HEK293 (cell line): ENCODE measurements around the gene PKD2.
"Not testable (repeated sequence)": the region's sequence is repeated elsewhere in the genome, so short reads cannot be mapped to it uniquely, and the experiment has no call there.

Experiments used
- CTCF ChIA-PET: fragments of 350-600 bp; formaldehyde crosslinking; extraction: SDS; loops from one replicate; lab custom pipeline; 2021; ENCODE audit warnings: antibody characterized with exemption; lab: Yijun Ruan, JAX
- POLR2A ChIA-PET: fragments of 300-600 bp; formaldehyde crosslinking; extraction: SDS; loops from one replicate; lab custom pipeline; 2020; ENCODE audit warnings: antibody characterized with exemption, inconsistent platforms; lab: Yijun Ruan, JAX
- H3K27ac ChIP-seq: fragments of 200-500 bp; sonication (Bioruptor generic); 2 replicates; pipeline ENCODE4 v1.5.1; 2014; ENCODE audit warnings: low read depth, low read length, control low read depth, inconsistent platforms; ENCODE audit errors: extremely low read depth
- H3K36me3 ChIP-seq, 2 experiments: fragments of 200-500 bp in 1 of 2; sonication (Bioruptor generic) in 1 of 2; 1 replicate in 1 of 2; 2 replicates in 1 of 2; pipeline ENCODE4 v1.5.1; 2014 to 2017; ENCODE audit warnings: inconsistent platforms in 2 of 2, low read length in 2 of 2; ENCODE audit not compliant: control insufficient read depth in 2 of 2, insufficient read depth in 1 of 2
- H3K4me1 ChIP-seq: fragments of 200-500 bp; sonication (Bioruptor generic); 2 replicates; pipeline ENCODE4 v1.5.1; 2014; ENCODE audit warnings: mild to moderate bottlenecking, low read length, inconsistent platforms; ENCODE audit not compliant: control insufficient read depth, insufficient read depth
- H3K4me3 ChIP-seq: 2 replicates; pipeline ENCODE4 v1.5.1; 2011; ENCODE audit warnings: low read depth, mild to moderate bottlenecking, control low read depth, low read length, moderate library complexity
- H3K9me3 ChIP-seq: fragments of 200-500 bp; sonication (Bioruptor generic); 2 replicates; pipeline ENCODE4 v1.5.1; 2014; ENCODE audit warnings: low read depth, low read length, inconsistent platforms; ENCODE audit not compliant: control insufficient read depth, insufficient read depth
- INSM2 ChIP-seq: fragments of 450-650 bp; formaldehyde crosslinking; IDR thresholded peaks from 2 replicates; pipeline ENCODE4 v1.5.1; 2016; ENCODE audit warnings: missing biosample characterization, missing genetic modification characterization
- YY1 ChIP-seq: fragments of 450-650 bp; formaldehyde crosslinking; IDR thresholded peaks from 2 replicates; pipeline ENCODE4 v1.5.1; 2018; ENCODE audit warnings: missing biosample characterization, missing genetic modification characterization
- ZBTB17 ChIP-seq: fragments of 450-650 bp; formaldehyde crosslinking; IDR thresholded peaks from 2 replicates; pipeline ENCODE4 v1.5.1; 2016; ENCODE audit warnings: missing biosample characterization, missing genetic modification characterization
- ZNF239 ChIP-seq: fragments of 450-650 bp; formaldehyde crosslinking; IDR thresholded peaks from 2 replicates; pipeline ENCODE4 v1.5.1; 2016; ENCODE audit warnings: missing biosample characterization, missing genetic modification characterization
- ZNF24 ChIP-seq: fragments of 450-650 bp; formaldehyde crosslinking; IDR thresholded peaks from 2 replicates; pipeline ENCODE4 v1.5.1; 2016; ENCODE audit warnings: missing biosample characterization, missing genetic modification characterization
- ZNF311 ChIP-seq: fragments of 450-650 bp; formaldehyde crosslinking; IDR thresholded peaks from 2 replicates; pipeline ENCODE4 v1.5.1; 2017; ENCODE audit warnings: missing biosample characterization, missing genetic modification characterization, borderline replicate concordance
- ZNF354C ChIP-seq: fragments of 450-650 bp; formaldehyde crosslinking; IDR thresholded peaks from 2 replicates; pipeline ENCODE4 v1.5.1; 2016; ENCODE audit warnings: missing biosample characterization, missing genetic modification characterization, low read depth, borderline replicate concordance
- ZNF433 ChIP-seq: fragments of 450-650 bp; formaldehyde crosslinking; IDR thresholded peaks from 2 replicates; pipeline ENCODE4 v1.5.1; 2016; ENCODE audit warnings: missing biosample characterization, missing genetic modification characterization, low read depth
- ZNF530 ChIP-seq: fragments of 450-650 bp; formaldehyde crosslinking; IDR thresholded peaks from 2 replicates; pipeline ENCODE4 v1.5.1; 2016; ENCODE audit warnings: low read depth, missing biosample characterization, missing genetic modification characterization
- ZNF626 ChIP-seq: fragments of 450-650 bp; sonication (Bioruptor Pico); formaldehyde crosslinking; IDR thresholded peaks from 2 replicates; pipeline ENCODE4 v1.5.1; 2018; ENCODE audit warnings: missing biosample characterization, missing genetic modification characterization, inconsistent platforms
- ZNF660 ChIP-seq: fragments of 450-650 bp; IDR thresholded peaks from 2 replicates; pipeline ENCODE4 v1.5.1; 2018; ENCODE audit warnings: missing biosample characterization, mild to moderate bottlenecking, missing genetic modification characterization
- ZSCAN23 ChIP-seq: fragments of 450-650 bp; formaldehyde crosslinking; IDR thresholded peaks from 2 replicates; pipeline ENCODE4 v1.5.1; 2016; ENCODE audit warnings: missing biosample characterization, missing genetic modification characterization
- ZSCAN30 ChIP-seq: fragments of 450-650 bp; IDR thresholded peaks from 2 replicates; pipeline ENCODE4 v1.5.1; 2018; ENCODE audit warnings: missing biosample characterization, mild to moderate bottlenecking, missing genetic modification characterization, moderate library complexity
- TF ChIP-seq, protein P1 (sequence below): fragments of 450-650 bp; formaldehyde crosslinking; IDR thresholded peaks from 2 replicates; pipeline ENCODE4 v1.5.1; 2016; ENCODE audit warnings: missing biosample characterization, missing genetic modification characterization
- TF ChIP-seq, protein P2 (sequence below): fragments of 450-650 bp; formaldehyde crosslinking; IDR thresholded peaks from 2 replicates; pipeline ENCODE4 v1.5.1; 2016; ENCODE audit warnings: missing biosample characterization, missing genetic modification characterization, low read depth

PKD2 gene

DNA sequence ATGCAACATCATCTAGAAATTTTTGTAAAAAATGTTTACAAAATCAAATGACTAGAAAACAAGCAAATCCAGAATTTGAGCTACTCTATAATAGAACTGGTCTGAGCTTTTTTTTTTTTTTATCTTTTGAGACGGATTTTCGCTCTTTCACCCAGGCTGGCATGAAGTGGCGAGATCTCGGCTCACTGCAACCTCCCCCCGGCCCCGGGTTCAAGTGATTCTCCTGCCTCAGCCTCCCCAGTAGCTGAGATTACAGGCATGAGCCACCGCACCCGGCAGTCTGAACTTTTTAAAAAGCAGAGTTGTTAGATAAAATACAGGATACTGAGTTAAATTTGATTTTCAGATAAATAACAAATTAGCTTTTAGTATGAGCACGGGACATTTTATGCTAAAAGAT, 20.9 kb upstream of the PKD2 start:
- ChIA-PET CTCF (interaction anchor here (1.3 to 2.4 kb wide), 4 partner anchors 9 to 225 kb away, joined by 3 to 21 read pairs (median 10); no protein-coding TSS in a partner anchor), POLR2A (no interaction called here)
- H3K4me3 ChIP-seq = no peak overlapping the region
- H3K9me3 ChIP-seq = no peaks in the 10 kb centered on the region
- no peak overlapping the region for H3K27ac ChIP-seq
- H3K36me3 ChIP-seq = no peaks in the 10 kb centered on the region
- no peaks in the 10 kb centered on the region for H3K4me1 ChIP-seq
- TF ChIP-seq ZNF239 (tag by site-specific recombination) (no peak), ZNF530 (no peak), ZSCAN23 (tag by site-specific recombination) (no peak), ZNF354C (tag by site-specific recombination) (no peak), ZNF660 (tag by site-specific recombination) (no peak), ZBTB17 (tag by site-specific recombination) (no peak), ZNF626 (no peak)
- TF ChIP-seq, protein P1, sequence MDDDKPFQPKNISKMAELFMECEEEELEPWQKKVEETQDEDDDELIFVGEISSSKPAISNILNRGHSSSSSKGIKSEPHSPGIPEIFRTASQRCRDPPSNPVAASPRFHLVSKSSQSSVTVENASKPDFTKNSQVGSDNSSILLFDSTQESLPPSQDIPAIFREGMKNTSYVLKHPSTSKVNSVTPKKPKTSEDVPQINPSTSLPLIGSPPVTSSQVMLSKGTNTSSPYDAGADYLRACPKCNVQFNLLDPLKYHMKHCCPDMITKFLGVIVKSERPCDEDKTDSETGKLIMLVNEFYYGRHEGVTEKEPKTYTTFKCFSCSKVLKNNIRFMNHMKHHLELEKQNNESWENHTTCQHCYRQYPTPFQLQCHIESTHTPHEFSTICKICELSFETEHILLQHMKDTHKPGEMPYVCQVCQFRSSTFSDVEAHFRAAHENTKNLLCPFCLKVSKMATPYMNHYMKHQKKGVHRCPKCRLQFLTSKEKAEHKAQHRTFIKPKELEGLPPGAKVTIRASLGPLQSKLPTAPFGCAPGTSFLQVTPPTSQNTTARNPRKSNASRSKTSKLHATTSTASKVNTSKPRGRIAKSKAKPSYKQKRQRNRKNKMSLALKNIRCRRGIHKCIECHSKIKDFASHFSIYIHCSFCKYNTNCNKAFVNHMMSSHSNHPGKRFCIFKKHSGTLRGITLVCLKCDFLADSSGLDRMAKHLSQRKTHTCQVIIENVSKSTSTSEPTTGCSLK (tag by site-specific recombination) = no peak

DNA sequence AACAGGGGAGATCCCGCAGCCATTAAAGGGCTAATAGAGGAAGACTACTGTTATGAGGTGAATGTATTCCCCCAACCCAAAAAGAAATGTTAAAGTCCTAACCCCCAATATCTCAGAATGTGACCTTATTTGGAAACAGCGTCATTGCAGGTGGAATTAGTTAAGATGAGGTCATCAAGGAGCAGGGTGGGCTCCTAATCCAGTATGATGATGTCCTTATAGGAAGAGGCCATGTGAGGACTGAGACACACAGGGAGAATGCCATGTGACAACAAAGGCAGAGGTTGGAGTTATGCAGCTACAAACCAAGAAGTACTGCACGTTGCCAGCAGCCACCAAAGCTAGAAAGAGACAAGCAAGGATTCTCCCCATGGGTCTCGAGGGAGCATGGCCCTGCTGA, 17.7 kb upstream of the PKD2 start:
- CTCF ChIA-PET = interaction anchor here (0.6 to 1.8 kb wide), 3 partner anchors 16 to 140 kb away, joined by 3 to 4 read pairs (median 3); no protein-coding TSS in a partner anchor
- no peak overlapping the region for H3K4me3 ChIP-seq
- no peaks in the 10 kb centered on the region for H3K36me3 ChIP-seq
- no peaks in the 10 kb centered on the region for H3K4me1 ChIP-seq
- TF ChIP-seq, protein P2, sequence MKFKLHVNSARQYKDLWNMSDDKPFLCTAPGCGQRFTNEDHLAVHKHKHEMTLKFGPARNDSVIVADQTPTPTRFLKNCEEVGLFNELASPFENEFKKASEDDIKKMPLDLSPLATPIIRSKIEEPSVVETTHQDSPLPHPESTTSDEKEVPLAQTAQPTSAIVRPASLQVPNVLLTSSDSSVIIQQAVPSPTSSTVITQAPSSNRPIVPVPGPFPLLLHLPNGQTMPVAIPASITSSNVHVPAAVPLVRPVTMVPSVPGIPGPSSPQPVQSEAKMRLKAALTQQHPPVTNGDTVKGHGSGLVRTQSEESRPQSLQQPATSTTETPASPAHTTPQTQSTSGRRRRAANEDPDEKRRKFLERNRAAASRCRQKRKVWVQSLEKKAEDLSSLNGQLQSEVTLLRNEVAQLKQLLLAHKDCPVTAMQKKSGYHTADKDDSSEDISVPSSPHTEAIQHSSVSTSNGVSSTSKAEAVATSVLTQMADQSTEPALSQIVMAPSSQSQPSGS (tag by site-specific recombination) = 0 out of 2 replicates have a peak, but pooled peaks have one; percentile 18
- TF ChIP-seq ZNF311 = no peak
- TF ChIP-seq ZNF433 (tag by site-specific recombination) = no peak
- no peaks in the 10 kb centered on the region for H3K9me3 ChIP-seq
- POLR2A ChIA-PET = no interaction called here
- H3K27ac ChIP-seq = no peak overlapping the region

- Histone ChIP-seq H3K4me3 (no peak overlapping the region), H3K36me3 (no peaks in the 10 kb centered on the region), H3K4me1 (no peaks in the 10 kb centered on the region), H3K9me3 (no peaks in the 10 kb centered on the region), H3K27ac (no peak overlapping the region)
- POLR2A ChIA-PET = interaction anchor here (0.6 kb wide), 1 partner anchor 67 kb away, joined by 4 read pairs; no protein-coding TSS in a partner anchor
- CTCF ChIA-PET = no interaction called here
- TF ChIP-seq ZNF24 (tag by site-specific recombination) (no peak), YY1 (tag by site-specific recombination) (no peak), INSM2 (no peak), ZSCAN30 (tag by site-specific recombination) (no peak)
Measured at GRCh38 chr4:87995435-87995834, 12.0 kb upstream of the PKD2 start.

GRCh38 chr4:87999191-87999691, 8.2 kb upstream of the PKD2 start:
- POLR2A ChIA-PET, H3K4me1 ChIP-seq, H3K27ac ChIP-seq, H3K36me3 ChIP-seq, H3K9me3 ChIP-seq, H3K4me3 ChIP-seq: not testable (repeated sequence)
- CTCF ChIA-PET = interaction anchor here (0.6 to 0.7 kb wide), 4 partner anchors 12 to 1562 kb away, joined by 3 to 9 read pairs (median 4); no protein-coding TSS in a partner anchor
